Hepatocyte (in vitro differentiated cells): Measurements from ENCODE around the gene CDH4. TPM values are rescaled to one million over a fixed set of nuclear protein-coding genes. Genes with fewer than 3 reads are reported as not detected.

Source experiments
- DNase-seq: peaks from one replicate; pipeline ENCODE4 v3.0.0-alpha.2; 2016; ENCODE audit warnings: low spot score
- H2AFZ ChIP-seq: fragments of 200-600 bp; sonication (generic); 2 replicates; pipeline ENCODE4 v1.6.0; 2016; ENCODE audit warnings: antibody characterized with exemption, mild to moderate bottlenecking
- H3K27ac ChIP-seq: fragments of 200-600 bp; sonication (generic); 2 replicates; pipeline ENCODE4 v1.5.1; 2016; ENCODE audit warnings: mild to moderate bottlenecking
- H3K27me3 ChIP-seq: fragments of 200-600 bp; sonication (generic); 2 replicates; pipeline ENCODE4 v1.6.1; 2016
- H3K36me3 ChIP-seq: fragments of 200-600 bp; sonication (generic); replicated peaks from 2 replicates; pipeline ENCODE4 v1.5.1; 2016; ENCODE audit warnings: low read depth; ENCODE audit not compliant: insufficient read depth
- H3K4me1 ChIP-seq: fragments of 200-600 bp; sonication (generic); 2 replicates; pipeline ENCODE4 v1.5.1; 2016; ENCODE audit warnings: mild to moderate bottlenecking, moderate library complexity; ENCODE audit not compliant: insufficient read depth
- H3K4me2 ChIP-seq: fragments of 200-600 bp; sonication (generic); 2 replicates; pipeline ENCODE4 v1.6.0; 2016
- H3K4me3 ChIP-seq: fragments of 200-600 bp; sonication (generic); 2 replicates; pipeline ENCODE4 v1.5.1; 2016; ENCODE audit warnings: mild to moderate bottlenecking
- H3K79me2 ChIP-seq: fragments of 200-600 bp; sonication (generic); 2 replicates; pipeline ENCODE4 v1.6.0; 2017; ENCODE audit warnings: mild to moderate bottlenecking
- H3K9me2 ChIP-seq: fragments of 200-600 bp; sonication (generic); replicated peaks from 2 replicates; pipeline ENCODE4 v1.6.0; 2017; ENCODE audit warnings: mild to moderate bottlenecking; ENCODE audit not compliant: insufficient read depth
- H3K9me3 ChIP-seq: fragments of 200-600 bp; sonication (generic); 2 replicates; pipeline ENCODE4 v1.5.1; 2016; ENCODE audit warnings: low read depth, mild to moderate bottlenecking
- H4K20me1 ChIP-seq: fragments of 200-600 bp; sonication (generic); 2 replicates; pipeline ENCODE4 v1.6.0; 2016; ENCODE audit warnings: mild to moderate bottlenecking; ENCODE audit not compliant: insufficient read depth, poor library complexity, severe bottlenecking
- EZH2 ChIP-seq: fragments of 200-600 bp; sonication (generic); IDR thresholded peaks from 2 replicates; pipeline ENCODE4 v1.6.1; 2016; ENCODE audit warnings: antibody characterized with exemption, mild to moderate bottlenecking, borderline replicate concordance
- EZH2phosphoT487 ChIP-seq: fragments of 200-600 bp; sonication (generic); IDR thresholded peaks from one replicate; pipeline ENCODE4 v1.6.1; 2018; ENCODE audit warnings: antibody characterized with exemption, mild to moderate bottlenecking, low read depth, moderate library complexity; ENCODE audit not compliant: unreplicated experiment, severe bottlenecking
- WGBS: methylation state at CpG from one replicate; pipeline ENCODE4 v1.1.6; 2016; ENCODE audit warnings: low lambda C conversion rate; ENCODE audit errors: missing lambda C conversion rate; 5-methylcytosine and 5-hydroxymethylcytosine counted together
- polyA plus RNA-seq: library from polyadenylated mRNA; unstranded; fragments of >200 nt; fragmentation: Nextera tagmentation; extraction: Ambion mirVana; gene quantifications from 2 replicates; pipeline ENCODE4 v1.2.1, GENCODE V29; 2016
- total RNA-seq: library from RNA; depleted of rRNA; stranded (reverse); fragments of >200 nt; gene quantifications from 2 replicates; pipeline ENCODE4 v1.2.3, GENCODE V29; 2014
- TF ChIP-seq, protein P1 (sequence below): fragments of 200-600 bp; sonication (generic); IDR thresholded peaks from 2 replicates; pipeline ENCODE4 v1.5.1; 2016; ENCODE audit warnings: antibody characterized with exemption, mild to moderate bottlenecking; ENCODE audit not compliant: poor library complexity

Gene CDH4
- total and polyA plus RNA-seq, 2 experiments from 2014 or later, result 0.53 to 0.73 TPM

DNA sequence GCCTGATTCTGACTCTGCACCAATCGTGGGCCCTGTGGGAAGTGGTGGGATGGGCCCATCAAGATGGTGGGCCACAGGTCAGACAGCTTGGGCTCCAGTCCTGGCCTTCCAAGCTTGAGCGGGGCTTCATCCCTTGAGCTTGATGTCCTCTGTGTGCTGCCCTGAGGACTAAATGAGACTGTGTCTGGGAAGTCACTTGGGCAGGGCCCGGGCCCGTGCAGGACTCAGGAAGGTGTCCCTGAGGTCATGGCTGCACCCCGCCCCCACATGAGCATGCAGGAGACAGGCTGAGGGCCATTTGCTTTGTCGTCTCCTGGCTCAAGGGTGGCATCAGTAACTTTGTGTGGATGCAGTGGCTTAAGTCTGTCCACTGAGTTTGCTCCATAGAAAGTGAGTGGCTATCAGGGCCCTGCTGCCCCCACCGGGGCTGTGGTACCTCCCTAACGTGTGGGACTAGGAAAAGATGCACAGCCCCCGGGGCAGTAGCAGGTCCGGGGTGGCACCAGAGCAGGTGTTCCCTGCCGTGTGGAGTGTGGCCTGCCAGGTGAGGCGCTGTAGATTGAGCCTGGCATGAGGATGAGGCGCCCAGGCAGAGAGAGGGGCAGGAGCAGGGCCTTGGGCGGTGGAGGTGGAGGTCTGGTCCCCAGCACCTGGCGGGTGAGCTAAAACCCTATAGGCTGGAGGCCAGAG is 515.0 kb downstream of the CDH4 start:
- no peaks in the 10 kb centered on the region for H3K9me3 ChIP-seq
- no peak overlapping the region for H2AFZ ChIP-seq
- WGBS, result 88% methylated on average over 15 of the region's 15 CpGs
- H4K20me1 ChIP-seq, result no peaks in the 10 kb centered on the region
- no peak overlapping the region for H3K4me2 ChIP-seq
- H3K4me3 ChIP-seq, result no peak overlapping the region
- TF ChIP-seq, protein P1, sequence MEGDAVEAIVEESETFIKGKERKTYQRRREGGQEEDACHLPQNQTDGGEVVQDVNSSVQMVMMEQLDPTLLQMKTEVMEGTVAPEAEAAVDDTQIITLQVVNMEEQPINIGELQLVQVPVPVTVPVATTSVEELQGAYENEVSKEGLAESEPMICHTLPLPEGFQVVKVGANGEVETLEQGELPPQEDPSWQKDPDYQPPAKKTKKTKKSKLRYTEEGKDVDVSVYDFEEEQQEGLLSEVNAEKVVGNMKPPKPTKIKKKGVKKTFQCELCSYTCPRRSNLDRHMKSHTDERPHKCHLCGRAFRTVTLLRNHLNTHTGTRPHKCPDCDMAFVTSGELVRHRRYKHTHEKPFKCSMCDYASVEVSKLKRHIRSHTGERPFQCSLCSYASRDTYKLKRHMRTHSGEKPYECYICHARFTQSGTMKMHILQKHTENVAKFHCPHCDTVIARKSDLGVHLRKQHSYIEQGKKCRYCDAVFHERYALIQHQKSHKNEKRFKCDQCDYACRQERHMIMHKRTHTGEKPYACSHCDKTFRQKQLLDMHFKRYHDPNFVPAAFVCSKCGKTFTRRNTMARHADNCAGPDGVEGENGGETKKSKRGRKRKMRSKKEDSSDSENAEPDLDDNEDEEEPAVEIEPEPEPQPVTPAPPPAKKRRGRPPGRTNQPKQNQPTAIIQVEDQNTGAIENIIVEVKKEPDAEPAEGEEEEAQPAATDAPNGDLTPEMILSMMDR, result no peak
- no peak for TF ChIP-seq EZH2phosphoT487
- TF ChIP-seq EZH2, result no peak
- H3K9me2 ChIP-seq, result no peaks in the 10 kb centered on the region
- H3K27ac ChIP-seq, result no peak overlapping the region
- H3K4me1 ChIP-seq, result no peaks in the 10 kb centered on the region
- H3K36me3 ChIP-seq, result no peaks in the 10 kb centered on the region
- no peak for DNase-seq
- H3K79me2 ChIP-seq, result no peaks in the 10 kb centered on the region
- no peaks in the 10 kb centered on the region for H3K27me3 ChIP-seq

DNA sequence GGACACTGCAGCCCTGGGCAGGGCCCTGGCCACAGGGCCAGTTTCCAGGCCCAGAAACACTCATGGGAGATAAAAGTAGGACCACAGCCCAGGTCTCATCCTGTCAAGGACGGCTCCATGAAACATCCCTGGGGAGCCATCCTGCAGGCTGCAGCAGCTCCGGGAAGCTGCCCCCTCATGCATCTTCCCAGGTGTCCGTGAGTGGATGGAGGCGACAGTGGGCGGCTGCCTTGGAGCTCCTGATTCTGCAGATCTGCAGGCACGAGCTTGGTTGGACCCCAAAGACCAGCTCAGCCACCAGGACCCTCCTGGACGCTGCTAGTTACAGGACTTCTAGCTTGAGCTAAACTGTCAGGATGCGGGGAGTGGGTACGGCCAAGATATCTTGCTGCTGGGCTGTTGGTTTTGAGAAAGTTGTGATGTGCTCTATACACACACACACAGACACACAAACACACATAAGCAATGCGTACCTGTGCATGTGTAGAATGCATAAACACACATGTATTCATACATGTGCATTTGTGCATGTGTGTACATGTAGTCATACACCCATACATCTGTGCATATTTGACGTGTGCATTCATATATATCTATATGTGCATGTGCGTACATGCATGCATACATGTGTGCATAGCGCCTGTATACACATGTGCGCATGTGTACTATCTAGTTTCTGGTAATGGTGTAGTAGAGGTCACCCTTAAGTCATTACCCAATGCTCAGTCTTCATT is 515.9 kb downstream of the CDH4 start:
- H3K27me3 ChIP-seq, result no peaks in the 10 kb centered on the region
- WGBS, result 90% methylated on average over 14 of the region's 14 CpGs

DNA sequence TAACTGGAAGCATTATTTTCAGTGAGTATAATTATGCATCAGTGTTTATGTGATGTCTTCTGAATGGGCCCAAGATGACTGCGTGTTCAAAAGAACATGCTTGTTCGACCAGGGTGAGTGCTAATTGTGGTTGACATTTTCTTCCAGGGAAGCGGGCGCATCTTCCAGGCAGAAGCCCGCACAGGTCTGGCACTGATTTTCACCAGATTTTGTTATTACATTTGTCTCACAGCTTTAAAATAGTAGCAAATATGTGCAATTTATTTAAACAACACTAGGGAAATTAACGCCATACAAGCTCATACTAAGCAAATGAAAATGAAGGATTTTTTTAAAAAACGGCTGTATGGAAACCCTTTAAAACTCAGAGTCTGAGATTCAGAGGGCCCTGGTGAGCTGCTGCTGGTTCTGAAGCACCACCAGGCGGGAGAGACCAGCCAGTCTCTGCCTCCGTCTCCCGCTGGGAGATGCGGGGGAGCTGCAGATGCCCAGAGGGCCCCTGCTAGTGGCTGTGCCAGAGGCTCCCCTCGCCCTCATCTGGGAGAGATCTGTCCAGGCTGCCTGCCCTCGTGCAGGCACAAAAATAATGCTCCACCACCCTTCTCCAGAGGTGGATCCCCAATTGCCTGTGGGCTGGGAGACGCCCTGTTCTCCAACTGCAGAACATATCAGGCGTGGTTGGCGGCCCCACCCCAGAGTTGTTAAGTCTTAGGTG is 516.7 kb downstream of the CDH4 start:
- Histone ChIP-seq H3K9me3 (no peaks in the 10 kb centered on the region), H3K4me3 (no peak overlapping the region), H2AFZ (no peak overlapping the region), H3K27me3 (no peaks in the 10 kb centered on the region), H3K4me2 (no peak overlapping the region), H3K27ac (no peak overlapping the region), H3K9me2 (no peaks in the 10 kb centered on the region), H3K4me1 (no peaks in the 10 kb centered on the region), H3K36me3 (no peaks in the 10 kb centered on the region), H4K20me1 (no peaks in the 10 kb centered on the region), H3K79me2 (no peaks in the 10 kb centered on the region)
- no peak for DNase-seq
- TF ChIP-seq EZH2phosphoT487, result no peak
- TF ChIP-seq, protein P1, result no peak
- no peak for TF ChIP-seq EZH2
- WGBS, result 77% methylated on average over 16 of the region's 16 CpGs

More for the DNA sequence above, 515.9 kb downstream of the CDH4 start:
- no peaks in the 10 kb centered on the region for H3K36me3 ChIP-seq
- H4K20me1 ChIP-seq, result no peaks in the 10 kb centered on the region
- H3K27ac ChIP-seq, result no peak overlapping the region
- no peaks in the 10 kb centered on the region for H3K79me2 ChIP-seq
- no peak overlapping the region for H3K4me3 ChIP-seq
- TF ChIP-seq EZH2phosphoT487 (no peak), EZH2 (no peak)
- TF ChIP-seq, protein P1, result no peak
- H3K9me3 ChIP-seq, result no peaks in the 10 kb centered on the region
- DNase-seq, result no peak
- no peaks in the 10 kb centered on the region for H3K9me2 ChIP-seq
- H2AFZ ChIP-seq, result no peak overlapping the region
- no peaks in the 10 kb centered on the region for H3K4me1 ChIP-seq
- H3K4me2 ChIP-seq, result no peak overlapping the region
